Stimulated activated CD4-positive, alpha-beta T cell treated with anti-CD3 and anti-CD28 coated beads, Interleukin-1b, Interleukin-23, amount 100 ng/mL, for 24 hours (primary cell): ENCODE results near the gene C16orf74.

Experiments
- DNase-seq, 4 experiments: peaks; one replicate each; pipeline ENCODE4 v3.0.0-alpha.2; 2020; ENCODE audit warnings: low read depth in 4 of 4, low spot score in 1 of 4

C16orf74 gene

DNA sequence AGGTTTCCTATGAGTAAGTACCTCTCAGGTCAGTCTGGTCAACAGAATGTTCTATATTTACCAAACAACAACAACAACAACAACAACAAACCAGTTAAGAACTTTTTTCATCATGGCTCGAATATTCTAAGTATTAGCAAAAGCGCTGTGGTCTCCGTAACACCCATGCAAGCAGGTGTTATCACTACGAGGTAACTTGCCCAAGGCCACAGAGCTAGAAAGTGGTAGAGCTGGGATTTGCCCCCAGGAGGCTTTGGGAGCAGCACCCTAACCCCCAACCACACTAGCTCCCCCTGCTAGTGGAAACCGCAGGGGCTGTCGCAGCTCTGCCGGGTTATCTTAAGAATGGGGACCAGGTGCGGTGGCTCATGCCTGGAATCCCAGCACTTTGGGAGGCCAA is 23.9 kb upstream of the C16orf74 start:
- no peak for DNase-seq

DNA sequence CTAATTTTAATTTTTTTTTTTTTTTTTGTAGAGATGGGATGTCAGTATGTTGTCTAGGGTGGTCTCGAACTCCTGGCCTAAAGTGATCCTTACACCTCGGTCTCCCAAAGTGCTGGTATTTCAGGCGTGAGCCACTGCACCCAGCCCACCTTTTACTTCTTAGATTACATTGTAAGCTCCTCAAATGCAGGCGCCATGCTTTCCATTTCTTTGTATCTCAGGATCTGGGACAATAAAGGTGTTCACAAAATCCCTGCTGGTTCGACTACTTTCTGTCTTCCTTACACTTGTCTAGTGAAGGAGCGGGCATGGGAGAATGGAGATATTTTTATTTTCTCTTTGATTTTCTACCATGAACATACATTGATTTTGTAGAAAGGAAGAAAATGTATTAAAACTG is 23.2 kb upstream of the C16orf74 start:
- no peak for DNase-seq

DNA sequence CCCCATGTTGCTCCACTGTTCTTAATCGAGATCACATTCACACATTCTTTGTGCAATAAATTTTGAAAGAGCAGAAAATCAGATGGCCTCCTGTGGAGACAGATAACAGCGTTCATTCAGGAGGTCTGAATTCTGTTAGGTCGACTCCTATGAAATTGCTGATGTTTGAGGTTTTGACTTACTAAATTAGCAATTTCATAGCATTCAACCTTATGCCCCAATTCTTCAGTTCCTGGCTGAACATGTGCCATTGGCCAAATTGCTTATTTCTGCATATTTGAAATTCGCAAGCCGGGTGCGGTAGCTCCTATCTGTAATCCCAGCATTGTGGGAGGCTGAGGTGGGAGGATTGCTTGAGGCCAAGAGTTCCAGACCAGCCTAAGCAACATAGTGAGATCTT is 22.1 kb upstream of the C16orf74 start:
- DNase-seq: no peak

DNA sequence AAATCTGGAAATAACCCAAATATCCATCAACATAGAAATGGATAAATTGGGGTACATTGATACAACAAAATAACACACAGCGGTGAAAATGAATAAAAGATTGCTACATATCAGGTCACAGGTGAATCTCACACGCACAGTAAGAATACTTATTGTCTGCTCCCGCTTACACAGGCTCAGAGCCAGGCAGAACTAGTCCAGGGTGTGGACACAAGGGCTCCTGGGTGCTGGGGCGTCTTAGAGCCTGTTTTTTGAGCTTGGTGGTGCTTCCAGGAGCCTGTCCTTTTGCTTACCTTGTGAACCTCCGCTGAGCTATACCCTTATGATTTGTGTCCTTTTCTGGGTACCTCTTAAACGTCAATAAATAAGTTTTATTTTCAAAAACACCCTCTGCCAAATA is 19.8 kb upstream of the C16orf74 start:
- no peak for DNase-seq

DNA sequence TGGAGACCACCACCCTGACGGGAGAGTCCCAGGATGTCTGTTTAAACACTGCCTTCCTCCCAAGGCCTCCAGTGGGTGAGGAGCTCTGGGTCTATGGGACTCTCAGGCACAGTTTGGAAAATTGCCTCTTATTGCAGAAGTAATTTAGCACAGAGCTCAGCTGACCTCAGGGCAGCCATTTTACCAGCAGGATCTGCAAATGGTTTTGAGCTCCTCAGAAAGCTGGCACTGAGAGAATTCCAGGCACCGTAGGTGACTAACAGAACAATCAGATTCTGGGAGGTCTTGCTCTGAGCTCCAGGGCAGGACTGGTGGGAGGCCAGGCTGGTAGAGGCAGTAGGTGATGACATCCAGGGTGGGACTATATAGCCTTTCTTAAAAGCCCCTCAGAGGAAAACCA is 17.3 kb upstream of the C16orf74 start:
- DNase-seq: no peak

DNA sequence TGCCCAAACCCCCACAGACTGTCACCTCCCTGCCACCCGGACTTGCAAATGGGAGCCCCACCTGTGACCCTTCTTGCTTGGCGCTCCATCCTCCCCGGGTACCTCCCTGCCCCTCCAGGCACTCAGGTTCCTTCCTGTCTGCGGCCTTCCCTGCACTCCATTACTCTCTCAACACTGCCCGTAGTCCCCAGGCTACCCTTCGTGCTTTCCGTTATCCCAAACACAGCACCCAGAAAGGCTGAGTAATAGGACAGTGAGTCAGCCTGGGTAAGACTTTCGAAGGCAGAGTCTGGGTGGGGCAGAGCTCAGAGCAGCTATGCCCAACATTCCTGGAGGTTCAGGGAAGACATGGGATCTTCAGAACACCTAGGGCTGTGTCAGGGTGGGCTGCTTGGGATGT is 16.6 kb upstream of the C16orf74 start:
- DNase-seq: no peak

DNA sequence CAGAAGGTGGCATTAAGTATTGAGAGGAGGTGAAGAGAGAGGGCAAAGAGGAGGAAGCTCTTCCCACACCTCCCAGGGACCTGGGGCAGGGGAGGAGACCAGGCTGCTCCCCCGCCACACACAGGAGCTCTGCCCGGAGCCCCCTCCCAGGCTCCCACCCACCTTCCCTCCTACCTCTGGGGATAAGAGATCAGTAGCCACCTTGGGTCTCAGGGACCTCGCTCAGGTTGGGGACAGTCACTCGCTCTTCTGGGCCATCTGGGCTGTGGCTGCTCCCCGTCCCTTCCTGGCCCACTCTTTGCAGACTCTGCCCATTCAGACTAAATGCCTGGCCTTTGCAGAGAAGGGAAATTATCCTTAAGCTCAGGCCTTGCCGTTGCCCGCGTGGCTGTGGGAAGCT is 14.9 kb upstream of the C16orf74 start:
- no peak for DNase-seq

DNA sequence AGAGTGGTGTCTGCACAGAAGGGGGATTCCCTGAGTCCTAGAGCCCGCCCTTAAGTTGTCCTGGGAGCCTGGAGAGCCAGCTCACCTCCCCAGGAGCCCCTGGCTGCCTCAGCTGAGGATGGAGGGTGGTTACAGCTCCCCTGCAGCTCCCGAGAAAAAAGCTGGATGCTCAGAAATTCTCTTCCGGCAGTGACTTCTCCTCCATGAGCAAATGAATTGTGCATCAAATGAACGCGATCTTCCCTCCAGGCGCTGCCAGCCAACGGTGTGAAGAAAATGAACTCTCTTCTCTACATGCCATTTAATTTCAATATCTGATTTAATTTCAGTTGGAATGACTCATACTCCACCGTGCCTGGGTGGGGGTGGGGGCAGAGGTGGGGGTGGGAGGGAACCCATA is 14.3 kb upstream of the C16orf74 start:
- no peak for DNase-seq

DNA sequence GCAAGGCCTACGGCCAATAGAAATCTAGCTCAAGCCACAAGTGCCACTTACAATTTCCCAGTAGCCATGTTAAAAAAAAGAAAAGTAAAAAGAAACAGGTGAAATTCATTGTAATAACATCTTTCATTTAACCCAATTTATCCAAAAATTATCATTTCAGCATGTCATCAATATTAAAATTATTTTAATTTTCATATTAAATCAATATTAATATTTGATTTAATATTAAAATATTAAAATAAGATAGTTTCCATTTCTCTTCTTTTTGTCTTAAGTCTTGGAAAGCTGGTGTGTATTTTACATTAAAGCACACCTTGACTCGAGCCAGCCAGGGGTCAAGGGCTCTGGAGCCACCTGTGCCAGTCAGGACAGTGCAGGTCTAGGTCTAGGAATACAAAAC is 12.7 kb upstream of the C16orf74 start:
- no peak for DNase-seq

DNA sequence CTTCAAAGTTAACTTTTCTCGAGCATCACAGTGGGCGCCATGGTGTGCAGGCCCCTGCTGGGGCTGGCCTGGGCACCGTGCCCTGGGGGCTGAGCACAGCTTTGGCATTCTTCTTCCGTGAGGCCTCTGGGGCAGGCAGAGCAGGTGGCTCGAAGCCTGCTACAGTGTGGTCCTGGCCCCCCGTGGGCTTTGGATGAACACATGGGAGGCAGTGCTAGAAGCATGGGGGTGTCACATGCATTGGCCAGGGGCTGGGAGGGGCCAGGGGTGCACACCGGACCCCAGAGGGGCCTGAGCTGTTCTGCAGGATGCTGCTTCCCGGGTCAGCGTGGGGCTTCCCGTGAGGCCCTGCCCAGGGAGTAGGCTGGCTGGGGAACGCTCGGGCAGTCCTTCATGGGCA is 12.1 kb upstream of the C16orf74 start:
- no peak for DNase-seq

DNA sequence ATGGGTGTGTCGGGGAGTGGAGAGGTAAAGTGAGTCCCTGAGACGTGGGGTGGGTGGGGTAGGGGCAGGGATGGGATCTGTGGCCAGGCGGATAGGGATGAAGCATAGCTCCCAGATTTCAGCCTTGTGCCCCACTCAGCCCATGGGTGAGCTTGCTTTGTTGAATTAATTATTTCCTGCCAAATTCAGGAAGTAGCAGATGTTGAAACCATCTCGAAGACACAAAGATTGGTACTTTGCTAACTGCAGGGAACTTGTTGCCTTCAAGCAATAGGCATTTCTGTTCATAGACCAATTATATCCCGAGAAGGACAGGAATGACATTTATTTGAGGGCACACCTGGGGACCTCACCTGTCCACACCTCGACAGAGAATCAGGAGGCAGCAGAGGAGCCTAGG is 11.0 kb upstream of the C16orf74 start:
- DNase-seq: no peak

DNA sequence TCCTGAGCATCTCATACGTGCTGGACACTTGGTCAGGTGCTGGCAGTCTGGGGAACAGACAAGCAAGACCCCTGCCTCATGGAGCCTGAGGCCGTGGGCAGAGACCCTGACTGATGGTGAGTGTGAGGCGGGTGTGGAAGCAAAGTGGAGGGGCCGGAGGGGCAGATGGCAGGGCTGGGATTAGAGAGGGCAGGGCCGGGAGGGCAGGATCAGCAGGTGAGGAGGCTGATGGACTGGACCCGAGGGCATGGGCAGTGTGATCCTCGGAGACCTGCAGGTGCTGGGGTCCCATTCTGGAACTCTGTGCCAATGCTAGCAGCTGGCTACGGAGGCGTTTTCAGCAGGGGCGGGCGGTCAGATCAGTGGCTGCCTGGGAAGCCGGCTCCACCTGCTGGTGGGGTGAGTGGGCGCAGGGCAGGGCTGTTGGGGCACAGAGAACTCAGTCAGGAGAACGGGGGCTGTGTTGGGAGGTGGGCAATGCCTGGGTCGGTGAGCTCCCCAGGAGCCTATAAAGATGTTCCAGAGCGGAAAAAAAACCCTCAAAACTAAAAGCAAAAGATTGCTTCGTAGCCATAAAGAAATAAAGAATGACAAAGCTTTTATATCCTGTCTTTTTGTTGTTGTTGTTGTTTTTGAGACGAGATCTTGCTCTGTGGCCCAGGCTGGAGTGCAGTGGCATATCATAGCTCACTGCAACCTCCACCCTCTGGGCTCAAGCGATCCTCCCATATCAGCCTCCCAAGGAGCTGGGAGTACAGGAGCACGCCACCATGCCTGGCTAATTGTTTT is 8.9 kb upstream of the C16orf74 start:
- no peak for DNase-seq

DNA sequence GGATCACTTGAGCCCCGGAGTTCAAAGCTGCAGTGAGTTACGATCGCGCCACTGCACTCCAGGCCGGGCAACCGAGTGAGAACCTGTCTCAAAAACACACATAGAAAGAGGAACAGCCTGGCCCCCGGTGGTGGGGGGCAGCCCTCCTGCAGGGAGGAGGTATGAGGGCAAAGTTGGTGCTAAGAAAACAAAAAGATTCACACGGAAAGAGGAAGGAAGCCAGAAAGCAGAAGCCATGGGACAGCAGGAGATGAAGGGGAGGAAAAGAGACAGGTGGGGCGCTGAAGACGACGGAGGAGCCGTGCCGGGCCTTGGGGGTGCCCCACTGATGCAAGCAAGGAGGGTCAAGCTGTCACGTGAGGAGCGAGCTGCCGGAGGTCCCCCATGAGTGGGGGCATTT is 8.2 kb upstream of the C16orf74 start:
- DNase-seq: no peak

DNA sequence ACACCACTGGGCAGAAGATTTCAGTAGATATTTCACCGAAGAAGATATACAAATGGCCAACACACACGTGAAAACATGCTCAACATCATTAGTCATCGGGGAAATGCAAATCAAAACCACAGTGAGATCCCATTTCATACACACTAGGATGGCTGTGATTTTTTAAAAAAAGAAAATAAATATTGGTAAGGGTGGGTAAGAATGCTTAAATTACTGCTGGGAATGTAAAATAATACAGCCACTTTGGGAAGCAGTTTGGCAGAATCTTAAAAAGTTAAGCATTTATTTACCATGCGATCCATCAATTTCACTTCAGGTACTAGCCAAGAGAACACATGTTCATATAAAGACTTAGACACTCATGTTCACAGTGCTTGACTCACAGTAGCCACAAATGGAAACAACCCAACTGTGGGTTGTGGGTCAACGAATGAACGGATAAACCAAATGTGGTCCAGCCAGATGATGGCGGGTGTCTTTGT is 6.5 kb upstream of the C16orf74 start:
- DNase-seq: no peak

DNA sequence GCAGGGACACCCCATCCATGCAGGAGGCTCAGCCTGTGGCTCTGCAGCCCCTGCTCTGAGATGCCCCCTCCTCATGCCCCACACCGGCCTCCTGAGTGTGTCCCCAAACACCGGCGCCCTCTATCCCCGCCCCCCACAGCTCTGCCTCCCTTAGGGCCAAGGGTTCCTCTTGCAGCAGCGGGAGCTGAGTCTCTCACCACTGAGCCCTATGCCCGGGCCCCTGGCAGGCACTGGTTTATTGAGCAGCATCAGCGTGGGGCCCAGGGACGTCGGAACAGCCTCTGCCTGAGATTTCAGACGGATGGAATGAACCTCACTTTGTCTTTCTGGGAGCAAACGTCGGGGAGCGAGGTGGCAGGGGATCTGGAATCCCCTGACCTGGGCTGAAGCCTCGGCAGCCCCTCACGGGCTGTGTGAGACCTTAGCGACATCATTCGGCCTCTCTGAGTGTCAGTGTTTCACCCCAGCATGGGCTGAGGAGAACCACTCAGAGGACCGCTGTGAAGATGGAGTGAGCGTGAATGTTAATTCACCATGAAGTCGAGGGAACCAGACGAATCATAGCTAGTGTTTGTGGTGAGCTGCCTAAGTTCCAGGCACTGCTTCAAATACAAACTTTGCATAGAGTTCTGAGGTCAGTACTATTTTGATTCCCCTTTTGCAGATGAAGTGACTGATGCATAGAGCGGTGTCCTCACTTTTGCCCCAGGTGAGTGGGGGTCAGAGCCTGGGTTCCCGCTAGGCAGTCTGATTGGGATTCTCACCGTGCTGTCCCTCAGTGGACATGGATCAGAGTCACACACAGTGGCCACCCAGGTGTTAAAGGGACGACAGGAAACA is 5.3 kb upstream of the C16orf74 start:
- DNase-seq: no peak

DNA sequence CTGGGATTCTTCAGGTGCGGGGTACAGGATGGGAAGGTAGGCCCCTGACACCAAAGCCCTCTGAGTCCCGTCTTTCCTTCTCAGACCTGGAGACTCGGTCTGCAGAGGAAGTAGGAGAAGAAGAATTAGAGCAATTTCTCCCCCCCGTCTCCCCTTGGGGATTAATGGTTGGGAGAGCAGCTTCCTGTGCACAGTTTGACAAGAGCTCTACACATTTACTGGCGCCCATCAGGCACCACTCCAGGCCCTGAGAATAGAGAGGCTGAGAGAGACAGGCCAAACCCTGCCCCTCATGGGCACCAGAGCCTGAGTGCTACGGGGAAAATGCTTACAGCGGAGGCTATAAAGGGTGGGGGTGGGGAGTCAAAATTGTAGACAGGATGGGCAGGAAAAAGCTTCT is 3.5 kb upstream of the C16orf74 start:
- DNase-seq: no peak

DNA sequence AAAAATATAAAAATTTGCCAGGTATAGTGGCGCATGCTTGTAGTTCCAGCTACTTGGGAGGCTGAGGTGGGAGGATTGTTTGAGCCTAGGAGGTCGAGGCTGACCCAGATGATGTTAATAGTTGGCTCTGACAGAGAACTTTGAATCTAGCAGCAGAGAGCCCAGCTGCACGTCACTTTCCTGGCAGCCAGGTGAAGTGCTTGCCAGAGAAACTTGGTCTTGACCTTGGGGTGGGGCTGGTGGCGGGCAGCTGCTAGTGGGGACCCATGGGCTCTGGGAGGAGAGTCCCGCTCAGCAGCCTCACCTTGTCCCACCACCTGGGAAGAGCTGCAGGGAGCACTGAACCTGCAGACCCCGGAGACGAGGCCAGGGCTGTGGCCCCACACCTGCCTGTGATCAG is 3.1 kb upstream of the C16orf74 start:
- DNase-seq: no peak

DNA sequence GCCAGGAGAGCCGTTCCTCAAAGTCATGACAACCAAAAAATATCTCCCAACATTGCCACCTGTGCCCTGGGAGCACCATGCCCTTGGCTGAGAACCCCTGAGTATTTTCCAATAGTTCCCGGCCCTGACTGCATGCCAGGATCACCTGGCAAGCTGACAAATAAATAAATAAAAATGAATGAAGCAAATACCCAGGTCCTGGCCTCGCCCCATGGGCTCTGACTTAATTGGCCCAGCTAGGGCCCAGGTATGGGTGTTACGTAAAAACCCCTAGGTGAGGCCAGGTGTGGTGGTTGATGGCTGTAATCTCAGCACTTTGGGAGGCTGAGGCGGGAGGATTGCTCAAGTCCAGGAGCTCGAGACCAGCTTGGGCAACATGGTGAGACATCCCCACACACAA is 2.7 kb upstream of the C16orf74 start:
- no peak for DNase-seq

DNA sequence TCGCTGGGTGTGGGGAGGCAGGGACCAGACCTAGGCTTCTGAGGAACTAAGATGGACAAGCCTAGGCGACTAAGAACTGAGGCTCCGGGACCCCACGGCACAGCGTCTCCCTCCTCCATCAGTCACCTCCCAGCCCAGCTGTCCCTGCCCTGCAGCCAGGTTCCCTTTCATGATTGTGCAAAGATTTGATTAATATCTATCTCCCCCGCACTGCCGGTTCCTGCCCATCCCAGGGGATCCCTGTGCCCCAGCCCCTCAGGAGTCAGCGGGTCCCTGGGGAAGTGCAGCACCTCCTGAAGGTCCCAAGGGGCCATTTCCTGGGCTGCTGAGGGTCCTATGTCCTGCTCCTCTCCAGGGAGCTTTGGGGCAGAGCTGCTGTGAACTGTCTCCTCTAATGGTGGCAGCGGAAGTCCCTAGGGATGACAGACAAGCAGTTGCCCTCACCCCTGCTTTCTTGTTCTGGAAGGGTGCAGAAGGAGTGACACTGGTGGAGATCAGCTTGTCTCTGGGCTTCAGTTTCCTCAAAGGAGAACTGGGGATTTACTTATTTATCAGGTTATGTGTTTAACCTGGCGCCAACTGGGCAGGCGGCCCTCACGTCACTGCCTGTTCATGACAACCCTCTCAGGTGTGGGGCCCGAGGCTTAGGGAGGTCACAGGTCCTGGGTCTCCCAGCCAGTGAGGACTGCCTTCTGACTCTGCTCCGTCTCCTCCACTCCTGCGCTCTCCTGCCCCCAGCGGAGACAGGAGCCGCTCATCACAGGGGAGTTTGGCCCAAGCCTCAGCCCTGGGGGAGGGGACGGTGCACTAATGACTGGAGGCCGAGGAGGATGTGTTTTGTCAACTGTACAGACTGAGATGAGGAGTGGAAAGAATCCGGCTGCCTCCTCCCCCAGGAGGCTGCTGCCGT is 1.9 kb upstream of the C16orf74 start:
- no peak for DNase-seq

DNA sequence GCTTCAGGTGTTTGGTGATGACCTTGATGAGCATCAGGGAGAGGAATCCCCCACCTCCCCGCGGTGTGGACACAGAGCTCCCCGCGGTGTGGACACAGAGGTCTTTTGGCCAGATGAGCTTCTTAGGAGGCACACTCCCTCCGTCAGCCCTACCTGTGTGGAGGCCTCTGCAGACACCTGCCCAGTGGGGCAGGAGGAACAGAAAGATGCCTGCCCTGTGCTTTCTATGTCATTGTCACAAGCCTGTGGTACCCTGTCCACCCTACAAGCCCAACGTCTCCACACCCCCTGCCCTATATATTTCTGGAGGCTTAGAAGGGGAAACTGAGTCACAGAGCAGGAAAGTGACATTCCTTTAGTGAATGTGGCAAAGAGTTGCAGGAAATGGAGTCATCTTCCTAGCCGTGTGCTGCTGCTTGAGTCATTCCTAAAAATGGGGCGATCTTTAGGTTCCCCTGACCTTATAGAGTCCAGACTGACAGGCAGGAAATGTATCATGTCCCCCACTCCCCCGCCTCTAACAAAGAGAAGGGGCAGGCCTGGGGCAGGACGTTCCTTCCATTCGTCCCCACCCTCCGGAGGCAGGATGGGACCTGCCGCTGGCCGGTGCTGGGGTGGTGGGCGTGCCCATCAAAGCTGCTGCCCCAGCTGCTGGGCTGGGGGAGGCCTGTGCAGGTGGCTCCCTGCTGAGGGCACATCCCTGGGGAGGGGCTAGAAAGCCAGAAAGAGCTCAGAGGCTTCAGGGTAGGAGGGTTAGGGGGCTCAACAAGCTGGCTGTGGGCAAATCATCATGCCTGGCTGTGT is 1.0 kb upstream of the C16orf74 start:
- DNase-seq: no peak
